A549 (cell line): Measurements from ENCODE around the gene TNFRSF11A.

ENCODE experiments used
- CHD2 ChIP-seq: fragments of 150-350 bp; IDR thresholded peaks from 2 replicates; pipeline ENCODE4 v1.6.1; 2014; ENCODE audit warnings: low read length; ENCODE audit not compliant: partially characterized antibody
- JUN ChIP-seq, 2 experiments: fragments of >200 bp; sonication (Bioruptor Twin); formaldehyde crosslinking; IDR thresholded peaks; 2 replicates in 1 of 2; 3 replicates in 1 of 2; pipeline ENCODE4 v1.6.1; 2016 to 2017
- MYC ChIP-seq: IDR thresholded peaks from 2 replicates; pipeline ENCODE4 v1.6.1; 2012; ENCODE audit warnings: mild to moderate bottlenecking, inconsistent platforms, low read length, improper control_type of control experiment, borderline replicate concordance
- POLR2A ChIP-seq: IDR thresholded peaks from 2 replicates; pipeline ENCODE4 v1.6.1; 2012; ENCODE audit warnings: mild to moderate bottlenecking, low read length
- RARB ChIP-seq: fragments of 250-450 bp; sonication (Bioruptor Pico); IDR thresholded peaks from 2 replicates; pipeline ENCODE4 v1.8.0; 2021; ENCODE audit warnings: mild to moderate bottlenecking, moderate library complexity
- TF ChIP-seq, protein P1 (sequence below): fragments of >200 bp; sonication (Bioruptor Twin); formaldehyde crosslinking; IDR thresholded peaks from 3 replicates; pipeline ENCODE4 v1.5.1; 2016
- TF ChIP-seq, protein P2 (sequence below): fragments of 200-600 bp; sonication (generic); IDR thresholded peaks from 2 replicates; pipeline ENCODE4 v1.6.1; 2016; ENCODE audit warnings: antibody characterized with exemption, mild to moderate bottlenecking, moderate library complexity
- TF ChIP-seq, protein P3 (sequence below): fragments of >200 bp; sonication (Bioruptor Twin); formaldehyde crosslinking; IDR thresholded peaks from 3 replicates; pipeline ENCODE4 v1.6.1; 2016
- TF ChIP-seq, protein P4 (sequence below): IDR thresholded peaks from 2 replicates; pipeline ENCODE4 v1.6.1; 2012

DNA sequence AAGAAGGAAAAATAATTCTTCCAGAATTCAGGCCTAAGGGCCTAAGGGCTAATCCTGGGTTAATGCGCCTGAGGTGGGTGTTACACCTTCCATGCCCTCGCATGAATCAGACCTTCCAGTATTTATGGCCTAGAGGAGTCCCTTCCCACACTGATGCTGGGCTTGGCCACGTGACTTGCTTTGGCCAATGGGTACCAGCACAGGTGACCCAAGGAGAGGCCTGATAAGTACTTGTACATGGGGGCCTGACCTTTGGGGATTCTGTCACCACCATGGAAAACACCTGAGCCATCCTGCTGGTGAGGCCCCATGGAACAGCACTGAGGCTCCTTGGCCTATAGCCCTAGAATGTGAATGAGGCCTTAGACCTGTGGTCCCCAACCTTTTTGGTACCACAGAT lies 79.8 kb downstream of the TNFRSF11A start:
- TF ChIP-seq CHD2 (no peak), RARB (CRISPR knock-in tag) (no peak), MYC (no peak), JUN (IDR thresholded peaks at IDR 0.05) (no peak), POLR2A (no peak)
- TF ChIP-seq, protein P1, sequence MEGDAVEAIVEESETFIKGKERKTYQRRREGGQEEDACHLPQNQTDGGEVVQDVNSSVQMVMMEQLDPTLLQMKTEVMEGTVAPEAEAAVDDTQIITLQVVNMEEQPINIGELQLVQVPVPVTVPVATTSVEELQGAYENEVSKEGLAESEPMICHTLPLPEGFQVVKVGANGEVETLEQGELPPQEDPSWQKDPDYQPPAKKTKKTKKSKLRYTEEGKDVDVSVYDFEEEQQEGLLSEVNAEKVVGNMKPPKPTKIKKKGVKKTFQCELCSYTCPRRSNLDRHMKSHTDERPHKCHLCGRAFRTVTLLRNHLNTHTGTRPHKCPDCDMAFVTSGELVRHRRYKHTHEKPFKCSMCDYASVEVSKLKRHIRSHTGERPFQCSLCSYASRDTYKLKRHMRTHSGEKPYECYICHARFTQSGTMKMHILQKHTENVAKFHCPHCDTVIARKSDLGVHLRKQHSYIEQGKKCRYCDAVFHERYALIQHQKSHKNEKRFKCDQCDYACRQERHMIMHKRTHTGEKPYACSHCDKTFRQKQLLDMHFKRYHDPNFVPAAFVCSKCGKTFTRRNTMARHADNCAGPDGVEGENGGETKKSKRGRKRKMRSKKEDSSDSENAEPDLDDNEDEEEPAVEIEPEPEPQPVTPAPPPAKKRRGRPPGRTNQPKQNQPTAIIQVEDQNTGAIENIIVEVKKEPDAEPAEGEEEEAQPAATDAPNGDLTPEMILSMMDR = no peak
- TF ChIP-seq, protein P2, sequence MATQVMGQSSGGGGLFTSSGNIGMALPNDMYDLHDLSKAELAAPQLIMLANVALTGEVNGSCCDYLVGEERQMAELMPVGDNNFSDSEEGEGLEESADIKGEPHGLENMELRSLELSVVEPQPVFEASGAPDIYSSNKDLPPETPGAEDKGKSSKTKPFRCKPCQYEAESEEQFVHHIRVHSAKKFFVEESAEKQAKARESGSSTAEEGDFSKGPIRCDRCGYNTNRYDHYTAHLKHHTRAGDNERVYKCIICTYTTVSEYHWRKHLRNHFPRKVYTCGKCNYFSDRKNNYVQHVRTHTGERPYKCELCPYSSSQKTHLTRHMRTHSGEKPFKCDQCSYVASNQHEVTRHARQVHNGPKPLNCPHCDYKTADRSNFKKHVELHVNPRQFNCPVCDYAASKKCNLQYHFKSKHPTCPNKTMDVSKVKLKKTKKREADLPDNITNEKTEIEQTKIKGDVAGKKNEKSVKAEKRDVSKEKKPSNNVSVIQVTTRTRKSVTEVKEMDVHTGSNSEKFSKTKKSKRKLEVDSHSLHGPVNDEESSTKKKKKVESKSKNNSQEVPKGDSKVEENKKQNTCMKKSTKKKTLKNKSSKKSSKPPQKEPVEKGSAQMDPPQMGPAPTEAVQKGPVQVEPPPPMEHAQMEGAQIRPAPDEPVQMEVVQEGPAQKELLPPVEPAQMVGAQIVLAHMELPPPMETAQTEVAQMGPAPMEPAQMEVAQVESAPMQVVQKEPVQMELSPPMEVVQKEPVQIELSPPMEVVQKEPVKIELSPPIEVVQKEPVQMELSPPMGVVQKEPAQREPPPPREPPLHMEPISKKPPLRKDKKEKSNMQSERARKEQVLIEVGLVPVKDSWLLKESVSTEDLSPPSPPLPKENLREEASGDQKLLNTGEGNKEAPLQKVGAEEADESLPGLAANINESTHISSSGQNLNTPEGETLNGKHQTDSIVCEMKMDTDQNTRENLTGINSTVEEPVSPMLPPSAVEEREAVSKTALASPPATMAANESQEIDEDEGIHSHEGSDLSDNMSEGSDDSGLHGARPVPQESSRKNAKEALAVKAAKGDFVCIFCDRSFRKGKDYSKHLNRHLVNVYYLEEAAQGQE = no peak
- TF ChIP-seq, protein P3, sequence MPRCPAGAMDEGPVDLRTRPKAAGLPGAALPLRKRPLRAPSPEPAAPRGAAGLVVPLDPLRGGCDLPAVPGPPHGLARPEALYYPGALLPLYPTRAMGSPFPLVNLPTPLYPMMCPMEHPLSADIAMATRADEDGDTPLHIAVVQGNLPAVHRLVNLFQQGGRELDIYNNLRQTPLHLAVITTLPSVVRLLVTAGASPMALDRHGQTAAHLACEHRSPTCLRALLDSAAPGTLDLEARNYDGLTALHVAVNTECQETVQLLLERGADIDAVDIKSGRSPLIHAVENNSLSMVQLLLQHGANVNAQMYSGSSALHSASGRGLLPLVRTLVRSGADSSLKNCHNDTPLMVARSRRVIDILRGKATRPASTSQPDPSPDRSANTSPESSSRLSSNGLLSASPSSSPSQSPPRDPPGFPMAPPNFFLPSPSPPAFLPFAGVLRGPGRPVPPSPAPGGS = no peak
- TF ChIP-seq, protein P4, sequence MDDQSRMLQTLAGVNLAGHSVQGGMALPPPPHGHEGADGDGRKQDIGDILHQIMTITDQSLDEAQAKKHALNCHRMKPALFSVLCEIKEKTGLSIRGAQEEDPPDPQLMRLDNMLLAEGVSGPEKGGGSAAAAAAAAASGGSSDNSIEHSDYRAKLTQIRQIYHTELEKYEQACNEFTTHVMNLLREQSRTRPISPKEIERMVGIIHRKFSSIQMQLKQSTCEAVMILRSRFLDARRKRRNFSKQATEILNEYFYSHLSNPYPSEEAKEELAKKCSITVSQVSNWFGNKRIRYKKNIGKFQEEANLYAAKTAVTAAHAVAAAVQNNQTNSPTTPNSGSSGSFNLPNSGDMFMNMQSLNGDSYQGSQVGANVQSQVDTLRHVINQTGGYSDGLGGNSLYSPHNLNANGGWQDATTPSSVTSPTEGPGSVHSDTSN = no peak
